ENCODE data around the gene INPP4B. TPM values are rescaled to one million over a fixed set of nuclear protein-coding genes. Genes with fewer than 3 reads are reported as not detected.

Gene INPP4B
- total and polyA plus RNA-seq, 7 donors = 4.2 to 27.3 (median 17.2) TPM

- no peak for DNase-seq
- no peaks in the 10 kb centered on the region for H3K9me3 ChIP-seq
- TF ChIP-seq POLR2AphosphoS5 (IDR thresholded peaks at IDR 0.05) = no peak
- TF ChIP-seq POLR2A (IDR thresholded peaks at IDR 0.05) = no peak
- TF ChIP-seq EP300 (IDR thresholded peaks at IDR 0.05) = no peak
- no peak for TF ChIP-seq CTCF (IDR thresholded peaks at IDR 0.05)
- H3K4me3 ChIP-seq = no peak overlapping the region
- intact Hi-C loops (cut with DNase I) = no loop called here
- no peaks in the 10 kb centered on the region for H3K4me1 ChIP-seq
- H3K36me3 ChIP-seq = no peaks in the 10 kb centered on the region
- H3K27ac ChIP-seq = no peak overlapping the region
- no peaks in the 10 kb centered on the region for H3K27me3 ChIP-seq
Measured at GRCh38 chr4:142222127-142222526, 624.0 kb downstream of the INPP4B start.

- TF ChIP-seq POLR2AphosphoS5 (IDR thresholded peaks at IDR 0.05) = no peak
- WGBS, 2 donors = 7 to 60% methylated on average over 1 of the region's 1 CpG
Measured at GRCh38 chr4:142218726-142219125, 627.4 kb downstream of the INPP4B start.

DNA sequence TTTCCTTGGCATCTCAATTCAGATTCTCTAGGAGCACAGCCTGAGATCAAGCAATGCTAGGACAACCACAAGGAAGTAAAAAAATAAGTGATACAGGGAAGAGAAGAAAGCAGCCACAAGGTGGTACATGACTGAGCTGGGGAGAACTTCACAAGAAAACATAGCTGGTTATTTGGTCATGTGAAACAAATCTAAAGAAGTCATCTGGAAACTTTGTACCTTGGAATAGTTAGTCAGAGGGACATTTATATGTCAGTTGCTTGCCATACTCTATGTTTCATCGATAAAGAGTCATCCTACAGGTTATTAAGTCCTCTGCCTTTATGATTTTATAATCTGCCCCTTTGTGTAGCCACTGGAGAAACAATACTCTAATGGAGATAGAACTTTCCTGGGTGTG, 634.7 kb downstream of the INPP4B start:
- TF ChIP-seq POLR2AphosphoS5 (IDR thresholded peaks at IDR 0.05) (no peak), CTCF (IDR thresholded peaks at IDR 0.05) (no peak), EP300 (IDR thresholded peaks at IDR 0.05) (no peak), POLR2A (IDR thresholded peaks at IDR 0.05) (no peak)
- DNase-seq = no peak
- H3K4me1 ChIP-seq = no peaks in the 10 kb centered on the region
- H3K36me3 ChIP-seq = no peaks in the 10 kb centered on the region
- WGBS, 2 donors = 83 to 86% methylated on average over 1 of the region's 1 CpG
- no peak overlapping the region for H3K4me3 ChIP-seq
- H3K27ac ChIP-seq = no peak overlapping the region
- H3K9me3 ChIP-seq = no peaks in the 10 kb centered on the region
- H3K27me3 ChIP-seq = no peaks in the 10 kb centered on the region
- intact Hi-C loops (cut with DNase I) = no loop called here

More at GRCh38 chr4:142218726-142219125, 627.4 kb downstream of the INPP4B start:
- Histone ChIP-seq H3K27ac (no peak overlapping the region), H3K4me3 (no peak overlapping the region), H3K4me1 (no peaks in the 10 kb centered on the region), H3K27me3 (no peaks in the 10 kb centered on the region), H3K9me3 (no peaks in the 10 kb centered on the region), H3K36me3 (no peaks in the 10 kb centered on the region)
- no peak for DNase-seq
- intact Hi-C loops (cut with DNase I) = no loop called here

- Histone ChIP-seq H3K4me3 (no peak overlapping the region), H3K27ac (no peak overlapping the region), H3K27me3 (no peaks in the 10 kb centered on the region), H3K4me1 (no peaks in the 10 kb centered on the region), H3K36me3 (no peaks in the 10 kb centered on the region), H3K9me3 (no peaks in the 10 kb centered on the region)
- TF ChIP-seq CTCF (IDR thresholded peaks at IDR 0.05) (no peak), EP300 (IDR thresholded peaks at IDR 0.05) (no peak), POLR2A (IDR thresholded peaks at IDR 0.05) (no peak), POLR2AphosphoS5 (IDR thresholded peaks at IDR 0.05) (no peak)
- intact Hi-C loops (cut with DNase I) = no loop called here
- no peak for DNase-seq
Measured at GRCh38 chr4:142203505-142203904, 642.6 kb downstream of the INPP4B start.

DNA sequence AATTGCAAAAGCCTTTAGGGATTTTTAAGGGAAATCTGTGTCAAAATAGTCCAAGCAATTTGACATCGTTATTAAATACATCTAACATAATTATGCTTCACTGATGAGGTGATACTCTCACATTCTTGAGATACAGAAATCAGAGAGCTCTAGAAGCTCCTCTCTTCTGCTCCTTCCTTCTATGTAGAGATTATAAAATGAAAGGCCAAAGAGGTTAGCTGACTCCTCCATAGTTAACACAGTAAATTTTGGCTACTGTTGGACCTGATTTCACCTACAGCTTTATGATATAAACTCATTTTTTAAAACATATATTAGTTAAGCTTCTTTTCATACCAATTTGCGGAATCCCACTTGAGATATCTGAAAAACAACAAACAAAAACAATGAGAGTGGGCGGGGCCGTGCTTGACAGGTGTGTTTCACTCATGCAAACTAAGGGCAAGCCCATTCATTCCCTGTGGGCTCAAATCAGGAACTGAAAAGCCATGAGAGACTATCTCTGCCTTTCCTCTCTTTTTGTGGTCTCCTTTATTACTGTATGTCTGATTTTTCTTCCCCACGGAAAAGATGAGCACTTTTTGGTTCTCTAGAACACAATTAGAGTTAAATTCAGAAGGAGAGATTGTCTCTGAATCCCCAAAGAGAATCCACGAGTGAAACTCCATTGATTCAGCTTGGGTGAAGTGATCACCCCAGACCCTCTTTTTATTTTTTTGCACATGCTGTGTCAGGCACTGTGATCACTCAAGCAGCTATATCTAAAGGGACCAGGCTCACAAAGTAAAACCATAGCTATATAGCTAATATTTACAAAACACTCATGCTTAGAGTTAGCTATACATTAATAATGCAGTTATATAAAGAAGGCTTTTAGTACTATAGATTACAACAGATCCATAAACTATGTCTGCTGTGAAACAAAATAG, 643.4 kb downstream of the INPP4B start:
- H3K27me3 ChIP-seq = no peaks in the 10 kb centered on the region
- 79 to 89% methylated on average over 6 of the region's 6 CpGs for WGBS, 2 donors
- H3K36me3 ChIP-seq = no peaks in the 10 kb centered on the region
- no peak overlapping the region for H3K4me3 ChIP-seq
- TF ChIP-seq CTCF (IDR thresholded peaks at IDR 0.05) (no peak), POLR2AphosphoS5 (IDR thresholded peaks at IDR 0.05) (no peak), EP300 (IDR thresholded peaks at IDR 0.05) (no peak), POLR2A (IDR thresholded peaks at IDR 0.05) (no peak)
- intact Hi-C loops (cut with DNase I) = no loop called here
- H3K9me3 ChIP-seq = no peaks in the 10 kb centered on the region
- H3K27ac ChIP-seq = no peak overlapping the region
- no peak for DNase-seq
- no peaks in the 10 kb centered on the region for H3K4me1 ChIP-seq
